Testis (tissue), 3 donors: Measurements from ENCODE around the gene GRIK4. TPM values are rescaled to one million over a fixed set of nuclear protein-coding genes. Genes with fewer than 3 reads are reported as not detected.

Experiments used
- DNase-seq: peaks from one replicate; pipeline ENCODE4 v3.0.0-alpha.2; 2019
- H3K27ac ChIP-seq, 2 donors: fragments of 200-600 bp; sonication (generic); one replicate each; pipeline ENCODE4 v1.5.1; 2019
- H3K27me3 ChIP-seq: fragments of 200-600 bp; sonication (generic); one replicate; pipeline ENCODE4 v1.5.1; 2019
- H3K36me3 ChIP-seq: fragments of 200-600 bp; sonication (generic); one replicate; pipeline ENCODE4 v1.5.1; 2017; ENCODE audit warnings: low read depth; ENCODE audit errors: missing control alignments
- H3K4me1 ChIP-seq: fragments of 200-600 bp; sonication (generic); one replicate; pipeline ENCODE4 v1.5.1; 2019
- H3K4me3 ChIP-seq, 2 donors: fragments of 200-600 bp; sonication (generic); one replicate each; pipeline ENCODE4 v1.5.1; 2017 to 2019
- H3K9me3 ChIP-seq: fragments of 200-600 bp; sonication (generic); one replicate; pipeline ENCODE4 v1.5.1; 2017
- CTCF ChIP-seq, 3 experiments: fragments of 450-650 bp in 2 of 3; fragments of 200-600 bp in 1 of 3; sonication (generic) in 1 of 3; IDR thresholded peaks; one replicate each; pipeline ENCODE4 v1.5.1; 2016 to 2019; ENCODE audit warnings: antibody characterized with exemption in 3 of 3, mild to moderate bottlenecking in 2 of 3, moderate library complexity in 1 of 3
- POLR2A ChIP-seq: fragments of 450-650 bp; IDR thresholded peaks from one replicate; pipeline ENCODE4 v1.6.1; 2017; ENCODE audit warnings: antibody characterized with exemption, mild to moderate bottlenecking, moderate library complexity
- WGBS, 2 donors: methylation state at CpG; one replicate each; pipeline ENCODE4 v1.1.5; 2018; 5-methylcytosine and 5-hydroxymethylcytosine counted together
- intact Hi-C: fragments of 100-400 bp; cut with DNase I; formaldehyde crosslinking; loops from one replicate; pipeline ENCODE4 v1.15.1; 2023; ENCODE audit warnings: low total_unique reads
- polyA plus RNA-seq: library from polyadenylated mRNA; stranded (reverse); fragments of 350-450 nt; fragmentation: Illumina TruSeq; extraction: RNeasy Lipid Tissue Mini Kit (QIAGEN cat#74804); gene quantifications from one replicate; pipeline ENCODE4 v1.2.3, GENCODE V29; 2014; ENCODE audit warnings: low read depth, low replicate concordance; ENCODE audit not compliant: insufficient read depth
- total RNA-seq, 2 donors: library from RNA; depleted of rRNA; stranded (reverse); fragments of >200 nt; gene quantifications; one replicate each; pipeline ENCODE4 v1.2.3, GENCODE V29; 2016

GRIK4 gene
- total and polyA plus RNA-seq, 3 donors from 2014 or later = 2.6 to 3.0 (median 2.6) TPM

GRCh38 chr11:120857508-120857907 lies 346.0 kb downstream of the GRIK4 start:
- H3K9me3 ChIP-seq = no peaks in the 10 kb centered on the region
- no peaks in the 10 kb centered on the region for H3K36me3 ChIP-seq
- no peak overlapping the region for H3K27ac ChIP-seq
- TF ChIP-seq POLR2A (no peak), CTCF (IDR thresholded peaks at IDR 0.05) (no peak)
- no peaks in the 10 kb centered on the region for H3K27me3 ChIP-seq
- intact Hi-C loops = no loop called here
- H3K4me1 ChIP-seq = no peaks in the 10 kb centered on the region
- 90 to 93% methylated on average over 1 of the region's 1 CpG for WGBS, 2 donors
- DNase-seq = no peak
- H3K4me3 ChIP-seq = no peak overlapping the region

- no peak for TF ChIP-seq CTCF (IDR thresholded peaks at IDR 0.05)
- no peak for TF ChIP-seq POLR2A
- no peak overlapping the region for H3K27ac ChIP-seq
- no peaks in the 10 kb centered on the region for H3K9me3 ChIP-seq
- no peaks in the 10 kb centered on the region for H3K4me1 ChIP-seq
- WGBS, 2 donors = 58 to 59% methylated on average over 3 of the region's 3 CpGs
- intact Hi-C loops = no loop called here
- H3K36me3 ChIP-seq = no peaks in the 10 kb centered on the region
- H3K4me3 ChIP-seq = no peak overlapping the region
- DNase-seq = no peak
- no peaks in the 10 kb centered on the region for H3K27me3 ChIP-seq
Observed at GRCh38 chr11:120858740-120859139, 347.2 kb downstream of the GRIK4 start.

GRCh38 chr11:120859552-120860295 lies 348.2 kb downstream of the GRIK4 start:
- H3K4me3 ChIP-seq = no peak overlapping the region
- no peak for DNase-seq
- H3K9me3 ChIP-seq = no peaks in the 10 kb centered on the region
- no peaks in the 10 kb centered on the region for H3K27me3 ChIP-seq
- intact Hi-C loops = no loop called here
- WGBS, 2 donors = 95 to 96% methylated on average over 7 of the region's 7 CpGs
- no peaks in the 10 kb centered on the region for H3K36me3 ChIP-seq
- H3K4me1 ChIP-seq = no peaks in the 10 kb centered on the region
- no peak for TF ChIP-seq CTCF (IDR thresholded peaks at IDR 0.05)
- TF ChIP-seq POLR2A = no peak
- no peak overlapping the region for H3K27ac ChIP-seq

- no peak overlapping the region for H3K27ac ChIP-seq
- no peaks in the 10 kb centered on the region for H3K36me3 ChIP-seq
- no peak for TF ChIP-seq POLR2A
- TF ChIP-seq CTCF (IDR thresholded peaks at IDR 0.05) = no peak
- H3K4me3 ChIP-seq = no peak overlapping the region
- H3K4me1 ChIP-seq = no peaks in the 10 kb centered on the region
- no peaks in the 10 kb centered on the region for H3K27me3 ChIP-seq
- H3K9me3 ChIP-seq = no peaks in the 10 kb centered on the region
- WGBS, 2 donors = 95% methylated on average over 2 of the region's 2 CpGs
- intact Hi-C loops = no loop called here
- DNase-seq = no peak
Observed at GRCh38 chr11:120863359-120863758, 351.8 kb downstream of the GRIK4 start.

GRCh38 chr11:120867024-120867423 lies 355.5 kb downstream of the GRIK4 start:
- H3K27me3 ChIP-seq = no peaks in the 10 kb centered on the region
- no peaks in the 10 kb centered on the region for H3K36me3 ChIP-seq
- intact Hi-C loops = no loop called here
- H3K9me3 ChIP-seq = no peaks in the 10 kb centered on the region
- no peaks in the 10 kb centered on the region for H3K4me1 ChIP-seq
- DNase-seq = no peak
- no peak for TF ChIP-seq CTCF (IDR thresholded peaks at IDR 0.05)
- TF ChIP-seq POLR2A = no peak
- 68 to 80% methylated on average over 8 of the region's 8 CpGs for WGBS, 2 donors
- no peak overlapping the region for H3K4me3 ChIP-seq
- no peak overlapping the region for H3K27ac ChIP-seq
